ACHN (cell line): ENCODE data around the gene GTF3C1.

Experiments
- DNase-seq: peaks from one replicate; pipeline ENCODE4 v3.0.0-alpha.2; 2015
- in situ Hi-C: cut with HindIII; loops from 2 replicates; pipeline ENCODE4 v1.10.0; 2017; ENCODE audit warnings: low sequenced_read_pairs, low pct_ligation_motif_present, low pct_unique_long_range_greater_than_20kb

The GTF3C1 gene

DNA sequence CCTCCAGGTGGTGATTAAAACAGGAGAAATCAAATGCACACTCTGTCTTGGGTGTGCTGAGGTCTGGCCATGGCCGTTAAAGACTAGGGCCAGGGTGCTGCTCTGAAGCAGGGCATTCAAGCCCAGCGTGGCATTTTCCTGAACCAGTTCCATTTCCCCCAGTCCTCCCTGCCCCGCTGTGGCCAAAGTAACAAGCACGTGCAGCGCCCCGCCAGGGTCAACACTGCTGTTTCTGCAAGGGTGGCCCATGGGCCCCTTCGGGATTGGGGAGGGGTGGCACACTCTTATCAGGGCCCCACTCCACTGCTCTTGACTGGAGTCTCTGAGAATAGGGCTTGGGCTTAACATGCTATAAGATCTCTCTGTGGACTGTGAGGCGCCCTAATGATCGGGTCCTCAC, 74.8 kb downstream of the GTF3C1 start:
- in situ Hi-C loops = no loop called here
- no peak for DNase-seq

DNA sequence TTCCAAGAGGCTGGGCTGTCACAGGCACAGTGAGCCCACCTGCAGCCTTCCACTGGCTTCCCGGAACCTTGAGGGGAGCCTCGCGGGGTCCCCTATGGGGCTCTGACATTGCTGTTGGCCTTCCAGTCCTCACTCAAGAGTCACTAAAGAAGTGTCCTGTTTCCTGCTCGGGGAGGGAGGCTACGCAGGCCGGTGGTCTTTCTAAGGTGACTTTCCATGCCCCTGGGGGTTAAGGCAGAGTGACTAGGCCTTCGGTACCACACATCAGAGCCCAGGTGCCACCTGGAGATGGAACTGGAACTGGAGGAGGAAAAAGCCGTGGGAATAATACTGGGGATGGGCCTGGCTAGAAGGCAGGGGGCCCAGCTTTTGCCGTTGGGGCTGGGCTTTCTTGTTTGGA, 75.7 kb downstream of the GTF3C1 start:
- in situ Hi-C loops = no loop called here

DNA sequence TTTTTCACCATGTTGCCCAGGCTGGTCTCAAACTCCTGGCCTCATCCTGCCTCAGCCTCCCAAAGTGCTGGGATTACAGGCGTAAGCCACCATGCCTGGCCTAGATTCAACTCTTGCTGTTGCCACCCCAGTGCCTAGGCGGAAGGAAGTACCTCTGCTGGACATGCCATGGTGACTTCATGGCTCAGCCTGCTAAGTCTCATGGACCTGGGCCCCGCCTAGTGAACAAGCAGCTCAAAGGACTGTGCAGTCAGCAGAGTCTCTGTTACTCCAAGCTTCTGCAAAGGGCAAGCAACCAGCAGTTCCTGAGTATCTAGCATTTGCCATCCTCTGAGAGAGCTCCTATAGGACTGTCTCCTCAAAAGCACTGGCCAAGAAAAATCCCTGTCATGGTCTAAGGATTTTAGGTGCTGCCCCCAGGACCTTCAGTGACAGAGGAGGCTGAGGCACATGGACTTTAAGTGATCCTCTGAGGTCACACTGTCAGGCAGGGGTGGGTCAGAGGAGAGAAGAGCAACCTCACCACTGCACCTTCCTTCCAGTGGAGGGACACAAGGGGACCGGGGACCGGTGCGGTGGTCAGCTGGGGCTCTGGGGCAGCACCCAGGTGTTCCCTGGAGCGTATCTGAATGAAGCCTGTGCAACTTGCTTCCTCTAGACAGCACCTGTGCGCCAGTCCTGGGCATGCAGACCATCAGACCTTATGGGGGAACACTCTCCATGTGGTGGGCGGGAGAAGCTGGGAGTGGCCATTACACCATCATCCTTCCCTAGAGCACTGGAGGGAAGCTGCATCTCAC, 76.4 kb downstream of the GTF3C1 start:
- no peak for DNase-seq
- in situ Hi-C loops = no loop called here

More for the DNA sequence above, 75.7 kb downstream of the GTF3C1 start:
- DNase-seq = no peak

DNA sequence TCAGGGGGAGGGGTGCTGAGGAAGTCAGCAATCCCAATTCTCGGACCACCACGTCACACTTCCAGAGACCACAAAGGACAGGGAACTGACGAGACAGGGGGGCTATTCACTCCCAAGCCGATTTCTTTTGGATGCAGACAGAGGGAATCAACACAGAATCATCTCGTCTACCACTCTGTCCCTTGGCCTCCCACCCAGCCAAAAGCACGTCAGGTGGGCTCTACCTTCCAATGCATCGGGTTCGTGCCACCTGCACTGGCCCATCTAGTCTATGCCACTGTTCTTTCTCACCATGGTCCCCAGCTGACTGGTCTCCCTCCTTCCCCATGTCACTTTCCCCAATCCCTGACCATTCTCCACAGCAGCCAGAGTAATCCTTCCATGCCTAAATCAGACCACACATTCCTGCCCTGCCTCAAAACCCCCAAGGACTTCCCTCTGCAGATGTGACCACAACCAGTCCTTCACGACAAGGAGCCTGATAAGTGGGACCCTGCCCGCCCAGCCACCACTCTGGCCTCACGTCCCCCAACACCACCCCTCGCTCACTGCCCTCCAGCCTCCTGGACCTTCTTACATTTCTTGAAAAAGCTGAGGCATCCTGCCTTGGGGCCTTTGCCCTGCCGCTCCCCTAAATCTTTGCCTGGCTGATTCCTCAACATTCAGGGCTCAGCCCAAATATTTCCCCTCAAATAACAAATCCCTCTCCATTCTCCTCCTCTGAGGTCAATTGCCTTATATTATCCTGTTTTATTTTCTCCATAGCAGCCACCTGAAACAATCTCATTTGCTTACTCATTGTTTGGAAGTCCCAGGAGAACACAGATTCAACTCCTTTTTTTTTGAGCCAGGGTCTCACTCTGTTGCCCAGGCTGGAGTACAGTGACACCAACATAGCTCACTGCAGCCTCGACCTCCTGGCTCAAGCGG, 77.4 kb downstream of the GTF3C1 start:
- no peak for DNase-seq
- in situ Hi-C loops = no loop called here

DNA sequence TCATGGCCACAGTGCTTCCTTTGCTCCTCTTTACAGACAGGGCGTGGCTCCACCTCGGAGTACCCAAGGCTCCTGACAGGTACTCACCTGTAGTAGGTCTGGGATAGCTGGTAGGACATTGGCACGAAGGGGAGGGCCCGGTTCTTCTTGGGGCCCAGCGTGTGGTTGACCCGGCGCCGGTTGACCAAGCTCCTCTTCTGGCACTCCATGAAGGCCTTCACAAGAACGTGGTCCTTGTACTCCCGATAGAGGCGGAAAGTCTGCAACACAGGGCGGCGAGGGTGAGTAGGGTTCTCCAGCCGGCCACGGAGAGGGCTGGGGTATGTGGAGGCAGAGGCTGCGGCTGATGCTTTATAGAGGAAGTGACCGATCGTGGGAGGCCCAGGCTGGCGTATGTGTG, 78.1 kb downstream of the GTF3C1 start:
- in situ Hi-C loops = no loop called here
- DNase-seq = no peak

DNA sequence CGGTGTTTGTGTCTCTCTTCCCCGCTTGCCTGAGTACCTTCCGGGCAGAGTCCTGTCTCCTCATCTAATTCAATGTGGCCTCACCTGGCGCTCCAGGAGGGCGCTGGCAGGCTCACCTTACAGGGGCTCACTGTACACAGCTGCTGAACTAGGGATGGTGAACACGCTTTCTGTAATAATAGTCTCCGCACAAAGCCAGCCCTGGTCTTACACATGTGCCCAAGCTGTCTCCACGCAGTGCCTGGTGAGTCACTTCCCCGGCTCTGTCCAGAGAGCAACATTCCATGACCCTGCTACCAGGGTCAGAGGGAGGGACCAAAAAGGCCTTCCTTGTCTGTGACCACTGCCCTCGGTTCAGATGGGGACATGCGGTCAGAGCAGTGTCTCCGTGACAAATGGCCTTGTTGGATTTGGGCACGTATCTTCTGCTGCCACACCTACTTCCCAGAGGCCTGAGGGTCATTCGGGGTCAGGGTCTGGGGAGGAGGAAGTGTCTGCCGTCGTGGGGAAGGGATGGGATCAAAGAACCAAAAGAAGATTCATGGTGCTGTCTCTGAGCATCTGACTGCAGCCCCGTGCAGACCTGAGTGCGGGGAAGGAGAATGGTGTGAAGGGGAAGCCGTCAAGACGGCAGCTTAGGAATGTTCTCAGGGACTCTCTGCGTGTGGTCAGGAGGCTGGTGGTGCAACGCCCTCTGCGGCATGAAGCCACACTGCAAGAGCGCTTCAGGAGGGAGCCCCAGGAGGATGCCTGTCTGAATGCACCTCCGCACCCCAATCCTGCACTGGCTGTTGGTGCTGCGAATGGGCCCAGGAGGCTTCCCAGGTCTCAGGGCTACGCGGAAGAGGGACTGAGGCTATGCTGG, 78.9 kb downstream of the GTF3C1 start:
- peak; percentile 35 for DNase-seq
- in situ Hi-C loops = no loop called here

DNA sequence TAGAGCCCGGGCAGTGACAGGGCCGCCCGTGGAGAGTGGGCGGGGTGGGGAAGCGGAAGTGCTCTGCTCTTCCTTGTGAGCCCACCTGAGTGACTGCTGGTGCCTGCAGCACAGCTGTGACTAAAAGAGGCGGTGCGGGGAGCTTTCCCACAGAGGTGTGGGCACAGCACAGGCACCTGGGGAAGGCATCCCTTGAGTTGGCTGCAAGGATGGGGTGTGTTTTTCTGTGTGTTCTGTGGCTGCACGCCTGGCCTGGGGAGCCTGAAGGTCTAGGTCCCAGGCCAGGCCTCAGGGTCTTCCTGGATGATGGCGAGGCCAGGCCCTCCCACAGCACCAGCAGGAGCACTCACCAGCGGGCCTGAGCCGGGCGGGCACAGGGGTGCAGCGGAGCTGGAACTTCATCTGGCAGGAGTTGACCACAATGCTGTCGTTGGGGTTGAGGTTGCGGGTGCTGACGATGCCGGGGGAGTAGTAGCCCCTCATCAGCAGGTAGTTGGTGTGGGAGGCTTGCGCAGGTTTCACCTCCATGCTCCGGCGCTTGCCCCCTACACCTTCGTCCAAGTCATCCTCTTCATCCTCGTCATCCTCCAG, 80.7 kb downstream of the GTF3C1 start:
- in situ Hi-C loops = no loop called here
- no peak for DNase-seq

DNA sequence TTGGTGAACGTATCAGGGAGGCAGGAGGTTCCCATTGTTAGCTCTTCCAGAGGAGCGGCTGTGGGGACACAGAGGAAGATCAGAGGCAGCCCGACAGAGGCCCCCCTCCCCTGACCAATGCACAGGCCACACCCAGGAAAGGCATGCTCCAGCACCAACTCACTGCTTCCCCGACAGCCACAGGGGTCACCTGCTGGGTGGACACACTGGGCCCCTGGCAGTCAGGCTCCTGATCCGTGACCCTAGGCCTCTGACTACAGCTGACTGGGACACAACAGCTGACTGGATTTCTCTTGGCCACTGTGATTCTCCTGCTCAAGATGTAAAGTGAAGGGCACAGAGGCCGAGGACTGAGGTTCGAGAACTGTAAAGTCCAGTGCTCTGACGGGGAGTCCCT, 84.2 kb downstream of the GTF3C1 start:
- no peak for DNase-seq
- in situ Hi-C loops = no loop called here

DNA sequence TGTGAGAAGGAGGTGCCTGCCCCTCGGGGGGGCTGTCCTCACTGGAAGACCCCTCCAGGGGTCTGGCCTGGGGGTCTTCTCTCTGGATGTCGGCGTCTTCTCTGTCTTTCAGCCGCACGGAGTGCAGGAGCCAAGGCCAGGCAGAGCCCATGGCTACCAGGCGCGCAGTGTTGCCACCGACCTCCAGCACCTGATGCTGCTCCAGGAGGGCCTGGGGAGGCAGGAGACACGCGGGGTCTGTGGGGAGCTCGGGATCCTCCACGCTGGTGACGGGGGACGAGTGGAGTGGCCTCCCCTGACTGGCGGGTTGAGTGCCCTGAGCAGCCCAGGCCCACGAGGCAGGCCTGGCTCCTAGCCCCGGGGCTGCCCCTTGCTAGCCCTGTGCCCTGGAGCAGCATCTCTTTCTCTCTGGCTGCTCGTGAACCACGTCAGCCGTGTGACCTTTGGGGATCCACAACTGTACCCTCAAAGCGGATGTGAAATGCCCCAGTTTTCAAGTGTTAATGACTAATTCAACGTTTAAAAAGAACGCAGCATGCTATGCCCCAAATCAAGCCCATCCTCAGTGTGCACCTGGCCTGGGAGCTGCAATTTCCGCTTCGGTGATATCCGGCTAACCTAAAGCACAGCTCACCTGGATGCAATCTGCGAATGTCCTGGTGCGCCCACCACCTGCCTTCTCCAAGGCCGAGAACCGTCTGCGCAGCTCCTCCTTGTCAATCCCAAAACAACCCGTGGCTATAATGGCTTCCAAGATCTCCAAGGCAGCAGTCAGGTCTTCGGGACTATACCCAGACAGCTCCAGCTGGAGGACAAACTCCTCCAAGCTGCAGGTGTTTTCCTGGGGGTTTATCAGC, 84.9 kb downstream of the GTF3C1 start:
- in situ Hi-C loops = no loop called here
- DNase-seq = no peak

DNA sequence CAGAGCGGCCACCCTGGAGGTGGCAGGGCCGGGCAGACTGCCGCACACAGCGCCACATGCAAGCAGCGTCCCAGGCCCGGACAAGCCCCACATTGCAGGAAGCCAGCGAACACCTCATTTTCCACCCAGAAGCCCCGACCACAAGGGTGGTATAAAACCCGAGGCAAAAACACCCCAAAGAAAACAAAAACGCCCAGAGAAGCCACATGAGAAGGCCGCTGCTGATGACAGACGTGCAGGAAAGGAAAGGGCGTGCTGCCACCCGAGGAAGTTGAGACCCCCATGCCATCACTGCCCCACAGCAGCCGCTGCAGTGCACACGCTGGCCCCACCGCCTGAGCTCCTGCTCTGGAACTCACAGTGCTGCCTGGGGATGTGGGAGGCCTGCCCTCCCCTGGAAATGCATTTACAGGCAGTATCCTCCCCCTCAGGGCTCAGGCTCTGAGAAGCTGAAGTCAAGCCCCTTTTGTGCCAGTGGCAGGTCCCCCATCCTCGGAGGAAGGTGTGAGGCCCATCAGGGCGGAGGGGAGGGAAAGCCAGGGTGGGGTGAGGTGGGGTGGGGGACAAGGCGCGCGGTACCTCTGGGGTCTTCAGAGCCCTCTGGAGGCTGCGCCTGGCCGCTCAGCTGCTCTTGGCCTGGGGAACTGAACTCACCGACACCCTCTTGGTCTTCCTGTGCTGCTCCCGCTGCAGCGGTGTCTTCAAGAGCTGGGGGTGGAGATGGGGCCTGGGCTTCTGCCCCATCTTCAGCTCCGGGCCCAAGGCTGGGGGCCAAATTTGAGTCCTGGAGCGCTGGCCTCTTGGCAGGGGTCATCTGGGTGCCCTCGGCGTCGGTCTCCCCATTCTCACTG, 85.7 kb downstream of the GTF3C1 start:
- no peak for DNase-seq
- in situ Hi-C loops = no loop called here

DNA sequence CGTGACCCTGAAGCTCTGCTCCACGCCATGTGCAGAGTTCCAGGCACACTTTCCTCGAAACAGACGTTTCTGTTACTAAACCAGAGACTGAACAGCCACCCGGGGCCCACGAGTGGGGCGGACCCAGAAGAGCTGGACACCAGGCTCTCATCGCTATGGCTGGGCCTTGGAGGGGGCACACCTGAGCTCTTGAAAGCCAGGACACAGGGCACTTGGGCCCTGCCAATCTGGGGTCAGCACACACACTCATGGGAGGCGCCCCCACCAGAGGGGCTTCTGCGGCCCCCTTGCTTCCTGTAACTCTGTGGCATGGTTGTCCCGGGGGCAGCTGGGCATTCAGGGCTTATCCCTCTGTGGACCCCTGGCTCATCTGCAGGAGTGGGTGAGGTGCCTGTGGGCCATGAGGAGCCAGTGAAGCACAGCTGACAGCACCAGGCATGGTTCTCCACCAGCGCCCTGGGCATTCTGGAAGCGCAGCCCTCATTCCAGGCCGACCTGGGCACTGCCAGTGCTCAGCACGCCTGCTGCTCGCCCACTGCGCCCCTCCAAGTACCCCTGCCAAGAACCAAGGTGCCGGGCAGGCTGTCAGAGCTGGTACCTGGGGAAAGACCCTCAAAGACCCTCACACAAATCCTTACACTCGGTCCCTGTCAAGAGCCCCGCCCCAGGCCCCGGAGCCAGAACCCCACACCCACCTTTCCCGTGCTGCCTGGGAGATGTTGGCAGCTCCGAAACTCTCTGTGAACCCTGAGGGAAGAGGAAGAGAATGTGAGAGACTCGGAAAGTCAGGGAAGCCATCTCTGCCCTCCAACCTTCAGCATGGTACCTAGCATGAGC, 86.6 kb downstream of the GTF3C1 start:
- in situ Hi-C loops = no loop called here
- DNase-seq = no peak

DNA sequence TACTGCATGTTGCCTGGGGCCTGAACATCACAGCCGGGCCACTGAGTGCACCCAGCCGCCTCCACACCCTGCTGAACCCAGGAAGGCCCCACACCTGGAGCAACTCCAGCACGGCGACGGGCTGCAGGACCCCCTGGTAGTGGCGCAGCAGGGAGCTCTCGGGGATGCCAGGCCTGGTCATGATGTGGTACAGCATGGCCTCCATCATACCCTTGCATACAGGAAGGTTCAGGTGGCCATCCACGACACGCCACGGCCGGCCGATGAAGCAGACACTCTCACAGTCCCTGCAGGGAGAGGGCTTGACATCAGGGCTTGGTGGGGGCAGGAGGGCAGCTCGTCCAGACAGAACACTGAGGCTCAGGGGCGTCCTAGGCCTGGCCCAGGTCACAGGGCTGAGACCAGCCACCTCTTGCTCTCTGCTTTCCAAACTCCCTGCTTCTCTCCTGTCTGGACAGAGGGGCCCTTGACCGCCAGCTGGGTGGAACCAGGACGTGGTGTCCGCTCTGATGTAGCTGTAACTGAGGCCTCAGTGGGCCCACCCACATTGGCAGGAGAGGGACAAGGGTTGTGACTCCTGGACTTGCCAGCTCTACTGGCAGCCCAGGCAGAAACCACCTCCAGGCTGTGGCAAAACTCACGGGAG, 87.4 kb downstream of the GTF3C1 start:
- in situ Hi-C loops = no loop called here
- no peak for DNase-seq

DNA sequence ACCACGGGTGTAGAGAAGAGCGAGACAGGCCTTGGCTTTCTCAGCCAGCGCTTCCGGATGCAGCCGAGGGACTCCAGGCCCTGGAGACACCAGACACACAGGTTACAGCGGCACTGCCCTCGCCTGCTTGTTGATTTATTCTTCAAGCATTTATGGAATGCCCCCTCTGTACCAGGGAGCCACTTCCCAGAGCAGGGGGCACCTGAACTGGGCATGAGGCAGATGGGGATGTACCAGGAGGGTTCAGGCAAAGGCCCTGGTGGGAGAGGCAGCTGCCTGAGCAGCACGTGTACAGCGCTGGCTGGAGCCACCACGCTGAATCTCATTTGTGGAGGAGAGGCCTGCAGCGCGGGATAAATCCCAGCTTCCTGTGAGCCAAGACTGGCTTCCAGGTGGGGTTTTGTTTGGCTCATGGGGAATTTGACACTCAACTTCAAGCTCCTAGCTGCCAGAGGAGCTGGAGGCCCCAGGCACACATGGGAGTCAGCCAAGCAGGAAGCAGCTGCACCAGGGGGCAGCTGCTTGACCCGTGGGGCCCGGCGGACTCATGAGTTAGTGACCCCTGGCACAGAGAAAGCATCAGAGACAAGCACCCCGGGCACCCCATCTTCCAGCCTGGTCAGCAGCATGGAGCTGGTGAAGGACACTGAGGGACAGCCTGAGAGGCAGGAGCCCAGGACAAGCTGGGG, 88.1 kb downstream of the GTF3C1 start:
- peak; percentile 44 for DNase-seq
- in situ Hi-C loops = no loop called here

DNA sequence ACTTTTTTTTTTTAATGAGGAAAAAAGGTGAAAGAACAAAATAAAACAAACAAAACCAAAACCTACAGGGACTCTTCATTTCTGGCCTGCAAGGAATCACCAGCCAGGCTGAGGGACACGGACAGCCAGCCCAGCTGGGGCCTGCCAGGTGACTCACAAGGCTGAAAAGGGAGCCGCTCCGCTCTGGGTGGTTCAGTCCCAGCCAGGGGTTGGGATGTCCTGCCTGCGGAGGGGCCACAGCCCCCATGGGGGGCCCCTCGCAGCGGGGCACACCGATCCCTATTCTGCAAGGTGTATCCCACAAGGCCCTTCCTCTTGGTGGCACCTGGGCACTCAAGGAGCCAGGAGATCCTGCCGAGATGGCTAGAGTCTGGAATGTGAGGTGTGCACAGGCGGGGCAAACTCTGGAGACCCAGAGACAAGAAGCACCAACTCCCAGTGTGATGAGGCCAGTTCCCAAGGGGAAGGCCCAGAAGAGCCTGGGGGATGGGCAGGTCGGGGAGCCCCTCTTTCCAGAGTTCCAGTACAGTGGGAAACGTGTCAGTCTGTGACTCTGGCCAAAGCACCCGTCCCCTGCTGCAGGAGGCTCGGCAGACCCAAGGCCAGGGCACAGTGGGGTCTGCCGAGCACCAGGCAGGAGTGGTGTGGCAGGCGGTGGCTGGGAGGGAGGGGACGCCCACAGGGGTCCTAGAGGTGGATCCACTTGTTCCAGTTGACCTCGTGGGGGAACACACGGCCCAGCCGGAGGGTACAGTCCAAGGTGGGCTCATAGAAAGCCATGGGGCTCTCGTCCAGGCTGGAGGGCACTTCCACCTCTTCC, 88.8 kb downstream of the GTF3C1 start:
- in situ Hi-C loops = no loop called here
- no peak for DNase-seq
